Caco-2 (cell line): ENCODE results near the gene SPATC1L. TPM values are rescaled to one million over a fixed set of nuclear protein-coding genes. Genes with fewer than 3 reads are reported as not detected.
"Not testable (repeated sequence)": the region's sequence is repeated elsewhere in the genome, so short reads cannot be mapped to it uniquely, and the experiment has no call there.

Experiments
- BruUV-seq: library from RNA; stranded (reverse); fragments of 400-500 nt; replicated peaks from 2 replicates; lab custom pipeline; 2021; lab: Mats Ljungman, UMichigan
- CTCF ChIA-PET: fragments of 300-600 bp; sonication (Branson Sonifier 250); formaldehyde crosslinking; loops from one replicate; lab custom pipeline; 2022; ENCODE audit warnings: antibody characterized with exemption; lab: Charles Lee
- POLR2A ChIA-PET: fragments of 300-600 bp; sonication (Branson Sonifier 250); formaldehyde crosslinking; loops from one replicate; lab custom pipeline; 2022; ENCODE audit warnings: antibody characterized with exemption; lab: Charles Lee
- DNase-seq, 2 experiments: peaks; one replicate each; pipeline versions ENCODE4 v3.0.0 to v3.0.0-alpha.2; 2020 to 2022
- H3K27me3 ChIP-seq: replicated peaks from 2 replicates; pipeline ENCODE4 v1.6.0; 2011; ENCODE audit warnings: low read length; ENCODE audit not compliant: control insufficient read depth, insufficient read depth
- H3K36me3 ChIP-seq: 2 replicates; pipeline ENCODE4 v1.5.1; 2011; ENCODE audit warnings: low read length; ENCODE audit not compliant: control insufficient read depth, insufficient read depth
- H3K4me1 ChIP-seq: fragments of 250-450 bp; sonication (Bioruptor Pico); 2 replicates; pipeline ENCODE4 v1.5.1; 2020; ENCODE audit warnings: mild to moderate bottlenecking
- H3K4me3 ChIP-seq: 2 replicates; pipeline ENCODE4 v1.5.1; 2011; ENCODE audit warnings: low read depth, mild to moderate bottlenecking, control low read depth, low read length
- H3K9me3 ChIP-seq: fragments of 250-450 bp; sonication (Bioruptor Pico); 2 replicates; pipeline ENCODE4 v1.5.1; 2020; ENCODE audit warnings: mild to moderate bottlenecking, moderate library complexity
- H3K27ac Mint-ChIP-seq: one replicate; pipeline ENCODE4 v1.8.0; 2022; ENCODE audit warnings: mixed read lengths; ENCODE audit not compliant: unreplicated experiment
- H3K27me3 Mint-ChIP-seq: one replicate; pipeline ENCODE4 v1.8.0; 2022; ENCODE audit warnings: mixed read lengths; ENCODE audit not compliant: insufficient read depth, unreplicated experiment
- H3K36me3 Mint-ChIP-seq: one replicate; pipeline ENCODE4 v1.8.0; 2022; ENCODE audit warnings: mild to moderate bottlenecking, mixed read lengths; ENCODE audit not compliant: insufficient read depth, unreplicated experiment
- H3K4me1 Mint-ChIP-seq: one replicate; pipeline ENCODE4 v1.8.0; 2022; ENCODE audit warnings: low read depth, mixed read lengths; ENCODE audit not compliant: unreplicated experiment
- H3K4me3 Mint-ChIP-seq: one replicate; pipeline ENCODE4 v1.8.0; 2022; ENCODE audit warnings: mild to moderate bottlenecking, moderate library complexity, mixed read lengths; ENCODE audit not compliant: unreplicated experiment
- H3K9me3 Mint-ChIP-seq: one replicate; pipeline ENCODE4 v1.8.0; 2022; ENCODE audit warnings: mixed read lengths; ENCODE audit not compliant: unreplicated experiment
- intact Hi-C: fragments of 100-400 bp; cut with micrococcal nuclease; formaldehyde crosslinking; loops from one replicate; pipeline ENCODE4 v1.10.0; 2022; ENCODE audit not compliant: unreplicated experiment
- total RNA-seq: library from RNA; stranded (reverse); gene quantifications from 2 replicates; pipeline ENCODE4 v1.2.3, GENCODE V29; 2022
- TF ChIP-seq, protein P1 (sequence below), 2 experiments: fragments of 200-600 bp in 1 of 2; IDR thresholded peaks; 1 replicate in 1 of 2; 2 replicates in 1 of 2; pipeline versions ENCODE4 v1.5.1 to v1.8.0; 2011 to 2022; ENCODE audit warnings: antibody characterized with exemption in 1 of 2, control low read depth in 1 of 2, inconsistent platforms in 1 of 2, low read depth in 1 of 2, low read length in 1 of 2, mild to moderate bottlenecking in 1 of 2, moderate library complexity in 1 of 2; ENCODE audit not compliant: insufficient read depth in 1 of 2, severe bottlenecking in 1 of 2, unreplicated experiment in 1 of 2

SPATC1L gene
- total RNA-seq, 1 experiment from 2014 or later: 3.1 TPM

- ChIA-PET CTCF (interaction anchor here (0.5 to 1.6 kb wide), 19 partner anchors 11 to 497 kb away, joined by 3 to 23 read pairs (median 4); partner anchors contain the start of gene PRMT2), POLR2A (interaction anchor here (0.5 to 0.6 kb wide), 2 partner anchors 28 to 180 kb away, joined by 3 to 4 read pairs; no protein-coding TSS in a partner anchor)
- H3K9me3 ChIP-seq: no peaks in the 10 kb centered on the region
- TF ChIP-seq, protein P1, sequence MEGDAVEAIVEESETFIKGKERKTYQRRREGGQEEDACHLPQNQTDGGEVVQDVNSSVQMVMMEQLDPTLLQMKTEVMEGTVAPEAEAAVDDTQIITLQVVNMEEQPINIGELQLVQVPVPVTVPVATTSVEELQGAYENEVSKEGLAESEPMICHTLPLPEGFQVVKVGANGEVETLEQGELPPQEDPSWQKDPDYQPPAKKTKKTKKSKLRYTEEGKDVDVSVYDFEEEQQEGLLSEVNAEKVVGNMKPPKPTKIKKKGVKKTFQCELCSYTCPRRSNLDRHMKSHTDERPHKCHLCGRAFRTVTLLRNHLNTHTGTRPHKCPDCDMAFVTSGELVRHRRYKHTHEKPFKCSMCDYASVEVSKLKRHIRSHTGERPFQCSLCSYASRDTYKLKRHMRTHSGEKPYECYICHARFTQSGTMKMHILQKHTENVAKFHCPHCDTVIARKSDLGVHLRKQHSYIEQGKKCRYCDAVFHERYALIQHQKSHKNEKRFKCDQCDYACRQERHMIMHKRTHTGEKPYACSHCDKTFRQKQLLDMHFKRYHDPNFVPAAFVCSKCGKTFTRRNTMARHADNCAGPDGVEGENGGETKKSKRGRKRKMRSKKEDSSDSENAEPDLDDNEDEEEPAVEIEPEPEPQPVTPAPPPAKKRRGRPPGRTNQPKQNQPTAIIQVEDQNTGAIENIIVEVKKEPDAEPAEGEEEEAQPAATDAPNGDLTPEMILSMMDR (IDR thresholded peaks at IDR 0.05; ENCODE audit: insufficient read depth in 1 of 2, low read depth in 1 of 2, low read length in 1 of 2, severe bottlenecking in 1 of 2, unreplicated experiment in 1 of 2): no peak
- H3K4me1 ChIP-seq: peaks cover 10% of the 10 kb centered on the region; the same call in 1 of the 2 replicates
- no TSS peak for BruUV-seq
- H3K36me3 ChIP-seq: no peaks in the 10 kb centered on the region
- H3K9me3 Mint-ChIP-seq: no peaks in the 10 kb centered on the region
- no peak overlapping the region for H3K4me3 Mint-ChIP-seq
- no peaks in the 10 kb centered on the region for H3K36me3 Mint-ChIP-seq
- no peaks in the 10 kb centered on the region for H3K27me3 Mint-ChIP-seq
- H3K27me3 ChIP-seq: no peaks in the 10 kb centered on the region
- H3K4me1 Mint-ChIP-seq: peaks cover 12% of the 10 kb centered on the region
- H3K4me3 ChIP-seq: no peak overlapping the region
- intact Hi-C loops: loop anchor here (5.0 to 10.0 kb wide), 2 partner anchors 82 to 171 kb away; partner anchors contain the start of gene LSS
- no peak for DNase-seq
- H3K27ac Mint-ChIP-seq: no peak overlapping the region
These were observed 41.4 kb downstream of the SPATC1L start for GRCh38 chr21:46142582-46143473.

GRCh38 chr21:46141767-46142581 lies 42.3 kb downstream of the SPATC1L start:
- no TSS peak for BruUV-seq
- H3K9me3 Mint-ChIP-seq: no peaks in the 10 kb centered on the region
- H3K36me3 Mint-ChIP-seq: no peaks in the 10 kb centered on the region
- no peak overlapping the region for H3K4me3 Mint-ChIP-seq
- H3K27me3 Mint-ChIP-seq: no peaks in the 10 kb centered on the region
- Histone ChIP-seq H3K4me3 (no peak overlapping the region), H3K9me3 (no peaks in the 10 kb centered on the region), H3K27me3 (no peaks in the 10 kb centered on the region), H3K36me3 (no peaks in the 10 kb centered on the region), H3K4me1 (peaks cover 5% of the 10 kb centered on the region; the same call in 1 of the 2 replicates)
- intact Hi-C loops: loop anchor here (5.0 to 10.0 kb wide), 2 partner anchors 83 to 170 kb away; partner anchors contain the start of gene LSS
- peaks cover 12% of the 10 kb centered on the region for H3K4me1 Mint-ChIP-seq
- TF ChIP-seq, protein P1 (IDR thresholded peaks at IDR 0.05; ENCODE audit: insufficient read depth in 1 of 2, low read depth in 1 of 2, low read length in 1 of 2, severe bottlenecking in 1 of 2, unreplicated experiment in 1 of 2): no peak
- ChIA-PET CTCF (interaction anchor here (0.6 to 1.6 kb wide), 2 partner anchors 13 to 306 kb away, joined by 4 to 7 read pairs; no protein-coding TSS in a partner anchor), POLR2A (no interaction called here)
- DNase-seq: no peak
- no peak overlapping the region for H3K27ac Mint-ChIP-seq

DNA sequence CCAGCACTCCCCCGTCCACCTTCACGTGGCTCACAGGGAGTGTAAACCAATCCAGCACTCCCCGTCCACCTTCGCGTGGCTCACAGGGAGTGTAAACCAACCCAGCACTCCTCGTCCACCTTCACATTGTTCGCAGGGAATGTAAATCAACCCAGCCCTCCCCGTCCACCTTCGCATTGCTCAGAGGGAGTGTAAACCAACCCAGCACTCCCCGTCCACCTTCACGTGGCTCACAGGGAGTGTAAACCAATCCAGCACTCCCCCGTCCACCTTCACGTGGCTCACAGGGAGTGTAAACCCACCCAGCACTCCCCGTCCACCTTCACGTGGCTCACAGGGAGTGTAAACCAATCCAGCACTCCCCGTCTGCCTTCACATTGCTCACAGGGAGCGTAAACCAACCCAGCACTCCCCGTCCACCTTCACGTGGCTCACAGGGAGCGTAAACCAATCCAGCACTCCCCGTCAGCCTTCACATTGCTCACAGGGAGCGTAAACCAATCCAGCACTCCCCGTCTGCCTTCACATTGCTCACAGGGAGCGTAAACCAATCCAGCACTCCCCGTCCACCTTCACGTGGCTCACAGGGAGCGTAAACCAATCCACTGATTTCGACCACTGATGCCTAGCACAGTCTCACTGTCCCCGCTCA lies 43.8 kb downstream of the SPATC1L start:
- H3K4me3 Mint-ChIP-seq, H3K9me3 Mint-ChIP-seq, H3K36me3 Mint-ChIP-seq, POLR2A ChIA-PET, DNase-seq, H3K4me3 ChIP-seq, H3K36me3 ChIP-seq, BruUV-seq, CTCF ChIA-PET, H3K4me1 ChIP-seq, H3K27me3 Mint-ChIP-seq, H3K9me3 ChIP-seq, H3K27ac Mint-ChIP-seq, H3K27me3 ChIP-seq: not testable (repeated sequence)
- intact Hi-C loops: loop anchor here (5.0 to 10.0 kb wide), 2 partner anchors 84 to 168 kb away; partner anchors contain the start of gene LSS
- H3K4me1 Mint-ChIP-seq: peaks cover 12% of the 10 kb centered on the region
